Brain pericyte (primary cell): ENCODE results near the gene PLIN4.

Experiments
- DNase-seq: peaks from one replicate; pipeline ENCODE4 v3.0.0-alpha.2; 2012; ENCODE audit warnings: low read depth, low spot score

The PLIN4 gene

GRCh38 chr19:4507150-4507452, 11.2 kb downstream of the PLIN4 start:
- DNase-seq: no peak

- no peak for DNase-seq
Observed at GRCh38 chr19:4506449-4507149, 11.7 kb downstream of the PLIN4 start.

GRCh38 chr19:4505570-4506448, 12.5 kb downstream of the PLIN4 start:
- DNase-seq: no peak

- no peak for DNase-seq
Observed at GRCh38 chr19:4504891-4505569, 13.3 kb downstream of the PLIN4 start.

GRCh38 chr19:4504297-4504701, 14.0 kb downstream of the PLIN4 start:
- DNase-seq: no peak

- DNase-seq: no peak
Observed at GRCh38 chr19:4503825-4504170, 14.5 kb downstream of the PLIN4 start.

GRCh38 chr19:4503132-4503824, 15.0 kb downstream of the PLIN4 start:
- DNase-seq: no peak

- DNase-seq: no peak
Observed at GRCh38 chr19:4502282-4503131, 15.8 kb downstream of the PLIN4 start.

GRCh38 chr19:4501691-4502090, 16.6 kb downstream of the PLIN4 start:
- DNase-seq: no peak

GRCh38 chr19:4500841-4501591, 17.3 kb downstream of the PLIN4 start:
- no peak for DNase-seq

- DNase-seq: no peak
Observed at GRCh38 chr19:4499855-4500254, 18.4 kb downstream of the PLIN4 start.

GRCh38 chr19:4499318-4499717, 19.0 kb downstream of the PLIN4 start:
- no peak for DNase-seq

GRCh38 chr19:4498694-4499093, 19.6 kb downstream of the PLIN4 start:
- DNase-seq: no peak

GRCh38 chr19:4497770-4498389, 20.4 kb downstream of the PLIN4 start:
- no peak for DNase-seq

- DNase-seq: no peak
Observed at GRCh38 chr19:4496304-4496703, 22.0 kb downstream of the PLIN4 start.

- no peak for DNase-seq
Observed at GRCh38 chr19:4495471-4495870, 22.8 kb downstream of the PLIN4 start.

- no peak for DNase-seq
Observed at GRCh38 chr19:4494691-4495064, 23.6 kb downstream of the PLIN4 start.

GRCh38 chr19:4493929-4494690, 24.2 kb downstream of the PLIN4 start:
- no peak for DNase-seq
